CD4-positive, alpha-beta T cell treated with Interleukin-6 for 4 hours (primary cell): ENCODE measurements around the gene GDPD5.
A peak's percentile ranks its signal among the peaks of the same experiment; 100 is the strongest.

Experiments
- DNase-seq: peaks from one replicate; pipeline ENCODE4 v3.0.0-alpha.2; 2020; ENCODE audit warnings: mixed read lengths

The GDPD5 gene

GRCh38 chr11:75441804-75442132 is 84.0 kb downstream of the GDPD5 start:
- no peak for DNase-seq

DNA sequence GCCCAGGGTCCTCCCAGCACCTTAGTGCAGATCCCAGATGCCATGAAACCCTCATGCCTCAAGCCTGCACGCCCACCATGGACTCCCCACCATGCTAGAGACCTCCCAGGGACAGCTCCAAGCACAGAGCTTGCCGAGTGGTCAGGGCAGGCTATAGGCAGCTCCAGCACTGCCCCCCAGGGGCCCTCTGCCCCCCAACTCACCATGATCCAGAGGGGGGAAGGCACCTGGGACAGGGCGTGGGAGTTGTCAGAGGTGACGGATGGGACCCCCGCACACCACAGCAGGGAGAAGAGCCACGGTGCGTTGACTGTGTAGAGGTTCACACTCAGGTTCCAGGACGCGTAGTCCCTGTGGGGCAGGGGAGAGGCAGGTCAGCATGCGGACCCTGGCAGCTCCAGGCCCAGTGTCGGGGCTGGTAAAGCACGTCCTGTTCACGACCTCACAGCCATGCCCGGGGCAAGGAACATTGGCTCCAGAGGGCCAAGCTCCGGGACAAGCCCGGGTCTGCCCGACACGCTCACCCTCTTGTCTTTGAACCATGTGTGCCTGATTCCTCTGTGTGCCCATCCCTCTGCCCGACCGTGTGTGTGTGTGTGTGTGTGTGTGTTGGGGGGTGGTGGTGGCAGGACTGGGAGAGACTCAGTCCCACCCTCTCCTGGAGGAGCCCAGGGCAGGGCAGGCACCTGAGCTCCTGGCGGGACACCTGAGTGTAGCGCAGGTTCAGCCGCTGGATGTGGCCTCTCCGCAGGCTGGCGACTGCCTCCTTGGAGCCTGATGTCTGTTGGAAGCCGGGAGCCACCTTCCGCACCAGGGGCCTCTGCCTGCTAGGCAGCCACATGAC is 84.6 kb downstream of the GDPD5 start:
- no peak for DNase-seq

DNA sequence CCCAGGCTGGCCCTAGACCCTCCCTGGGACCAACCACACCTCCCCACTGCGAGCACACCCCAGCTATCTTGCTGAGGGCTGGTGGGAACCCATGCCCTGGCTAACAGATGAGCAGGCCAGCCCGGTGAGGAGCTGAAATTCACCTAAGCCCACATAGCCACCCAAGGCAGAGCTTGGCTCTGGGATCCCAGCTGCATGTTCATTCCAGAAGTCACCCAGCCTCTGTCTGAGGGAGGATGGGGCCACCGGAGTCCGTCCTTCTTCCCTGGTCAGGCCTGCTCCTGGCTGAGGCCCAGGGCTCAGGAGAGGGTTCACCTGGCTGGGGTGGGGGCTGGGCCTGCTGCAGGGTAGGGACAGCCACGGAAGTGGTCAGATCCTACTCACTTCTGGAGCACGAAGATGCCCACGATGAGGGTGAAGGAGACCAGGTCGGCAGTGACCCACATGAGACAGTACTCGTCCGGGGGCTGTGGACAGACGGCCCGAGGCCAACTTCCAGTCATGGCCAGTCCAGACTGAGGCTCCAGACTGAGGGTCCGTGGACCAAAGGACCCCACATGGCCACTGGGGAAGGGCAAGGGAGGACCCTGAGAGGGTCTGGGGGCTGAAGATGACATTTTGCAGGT is 86.1 kb downstream of the GDPD5 start:
- DNase-seq: no peak

DNA sequence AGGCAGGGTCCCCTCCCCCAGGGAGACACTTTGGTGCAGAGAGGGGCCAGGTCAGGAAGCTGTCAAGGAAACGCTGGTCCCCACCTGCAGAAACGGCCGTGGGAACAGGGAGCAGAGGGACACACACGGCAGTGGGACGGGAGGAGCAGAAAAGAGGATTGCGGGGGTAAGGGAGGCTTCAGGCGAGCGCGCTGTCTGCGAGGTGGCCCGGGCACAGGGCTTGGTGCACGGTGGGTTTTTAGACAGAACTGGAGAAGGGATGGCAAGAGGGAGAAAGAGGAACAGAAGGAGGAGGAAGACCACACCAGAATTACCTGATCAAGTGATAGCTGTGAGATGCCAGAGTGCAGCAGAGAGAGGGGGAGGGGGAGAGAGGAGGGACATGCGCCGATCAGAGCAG is 86.7 kb downstream of the GDPD5 start:
- DNase-seq: no peak

DNA sequence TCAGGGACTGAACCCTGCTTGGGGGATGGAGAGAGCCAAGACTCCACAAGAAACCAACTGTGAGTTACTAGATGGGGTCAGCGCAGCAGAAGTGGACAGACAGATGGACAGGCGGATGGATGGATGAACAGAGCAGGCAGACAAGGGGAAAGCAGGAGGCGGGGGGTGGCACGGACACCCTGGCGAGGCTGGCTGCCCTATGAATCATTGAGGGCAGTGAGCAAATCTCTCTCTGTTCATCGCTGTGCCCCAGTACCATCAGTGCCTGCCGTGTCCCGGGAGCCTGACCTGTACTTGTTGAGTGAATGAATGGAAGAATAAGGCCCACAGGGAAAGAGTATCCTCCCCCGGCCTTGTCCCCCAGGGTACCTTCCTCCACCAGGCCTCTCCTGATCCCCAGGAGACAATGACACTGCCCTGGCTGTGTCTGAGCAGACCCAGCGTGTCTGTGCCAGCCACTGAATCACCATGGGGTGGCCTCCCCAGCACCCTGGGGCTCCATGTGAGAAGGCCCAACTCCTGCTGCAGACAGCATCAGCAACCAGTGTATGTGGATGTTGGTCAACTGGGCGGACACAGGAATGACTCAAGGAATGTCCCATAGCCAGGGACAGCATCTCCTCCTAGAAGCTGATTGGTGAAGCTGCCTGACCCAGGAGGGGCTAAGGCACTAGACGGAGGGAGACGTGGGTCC is 87.6 kb downstream of the GDPD5 start:
- no peak for DNase-seq

DNA sequence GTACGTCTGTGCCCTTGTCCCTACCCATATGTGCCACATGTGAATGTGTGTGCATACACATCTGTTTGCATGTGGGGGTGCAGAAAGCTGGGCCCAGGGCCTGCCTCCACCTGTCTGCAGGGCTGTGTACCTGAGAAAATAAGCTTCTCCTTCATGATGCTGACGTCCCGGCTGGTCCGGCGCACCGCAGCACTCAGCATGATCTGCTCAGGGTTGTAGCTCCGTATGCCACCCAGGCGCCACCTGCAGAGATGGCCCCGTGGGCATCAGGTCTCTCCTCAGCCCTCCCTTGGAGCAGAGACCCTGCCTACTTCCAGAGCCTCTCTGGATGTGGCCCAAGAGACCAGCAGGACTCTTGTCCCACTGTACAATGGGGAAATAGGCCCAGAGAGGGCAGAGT is 88.9 kb downstream of the GDPD5 start:
- no peak for DNase-seq

DNA sequence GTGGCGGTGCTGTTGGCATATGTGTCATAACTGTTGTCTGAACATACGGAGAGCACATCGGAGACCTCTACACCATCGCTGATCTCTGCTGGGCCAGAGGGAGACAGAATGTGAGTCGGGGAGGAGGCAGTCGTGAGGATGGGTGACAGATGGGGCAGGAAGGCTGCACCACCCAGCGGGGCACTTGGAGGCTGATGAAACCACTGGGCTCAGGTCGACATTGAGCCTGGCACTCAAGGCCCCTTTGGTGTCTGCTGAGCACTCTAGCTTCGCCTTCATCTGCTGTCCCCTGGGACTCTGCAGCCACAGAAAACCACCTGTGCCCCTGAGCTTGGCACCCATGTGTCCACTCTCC is 90.2 kb downstream of the GDPD5 start:
- no peak for DNase-seq

DNA sequence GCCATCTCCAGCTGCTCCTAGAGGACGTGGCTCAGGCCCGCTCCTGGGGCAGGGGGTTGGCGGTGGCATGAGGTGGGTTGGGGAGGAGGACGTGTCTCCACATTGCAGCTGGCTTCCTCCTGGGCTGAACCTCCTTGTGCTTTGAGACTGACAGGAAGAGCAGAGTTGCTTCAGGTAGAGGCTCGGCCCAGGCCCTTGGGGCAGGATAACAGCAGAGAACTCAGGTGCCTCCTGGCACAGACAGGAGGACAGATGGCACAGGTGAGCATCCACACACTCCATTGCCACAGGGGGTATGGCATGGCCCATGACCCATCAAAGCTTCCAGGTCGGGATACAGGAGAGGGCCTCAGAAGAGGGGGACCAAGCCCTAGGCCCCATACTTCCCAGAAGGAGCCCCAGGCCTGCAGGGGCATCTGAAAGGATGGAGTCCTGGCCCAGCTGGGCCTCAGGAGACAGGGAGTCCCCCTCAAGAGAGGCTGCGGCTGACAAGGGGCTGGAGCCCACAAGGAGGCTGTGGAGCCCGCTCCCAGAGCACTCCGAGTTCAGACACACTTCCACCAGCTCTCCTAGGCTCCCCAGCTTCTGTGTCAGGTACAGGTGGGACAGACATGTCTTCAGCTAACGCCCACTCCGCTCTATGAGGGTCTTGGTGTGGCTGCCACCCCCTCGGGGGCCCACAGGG is 90.7 kb downstream of the GDPD5 start:
- DNase-seq: no peak

DNA sequence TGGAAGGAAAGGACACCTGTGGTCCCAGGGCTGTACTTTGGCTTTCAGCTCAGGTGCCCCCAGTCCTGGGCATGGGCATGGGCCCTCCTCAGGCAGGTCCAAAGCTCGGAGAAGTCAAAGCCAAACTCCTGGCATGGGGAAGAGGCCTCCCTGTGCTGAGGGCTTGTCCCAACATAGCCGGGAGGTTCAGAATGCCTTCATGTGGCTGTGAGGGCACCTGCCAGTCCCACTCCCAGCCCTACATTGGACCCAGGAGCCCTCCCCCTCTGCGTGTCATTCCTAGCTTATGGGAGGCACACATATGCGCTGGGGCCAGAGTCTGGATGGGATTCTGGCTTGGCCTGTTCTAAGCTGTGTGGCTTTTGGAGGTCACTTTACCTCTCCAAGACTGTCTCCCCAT is 91.7 kb downstream of the GDPD5 start:
- no peak for DNase-seq

- DNase-seq: no peak
Observed at GRCh38 chr11:75433443-75433842, 92.3 kb downstream of the GDPD5 start.

DNA sequence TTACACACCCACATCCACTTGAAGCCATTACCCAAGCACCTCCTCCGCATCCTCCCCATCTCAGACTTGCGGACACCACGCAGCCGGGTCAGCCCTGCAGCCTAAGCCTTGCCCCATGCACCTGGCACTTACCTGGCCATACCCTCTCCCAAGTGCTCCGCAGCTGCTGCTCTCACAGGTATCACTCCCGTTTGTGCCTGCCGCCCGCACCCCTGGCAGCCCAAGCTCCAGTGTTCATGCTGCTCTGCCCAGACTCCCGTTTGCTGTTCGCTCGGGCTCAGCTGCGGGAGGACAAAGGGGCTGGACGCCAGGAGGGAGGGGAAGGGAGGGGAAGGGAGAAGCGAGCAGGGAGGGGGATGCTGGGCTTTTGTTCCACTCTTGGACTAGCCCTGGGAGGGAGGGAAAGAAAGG is 92.8 kb downstream of the GDPD5 start, which contains the start of gene KLHL35:
KLHL35 (minus strand) TSS at position 293 of the 411 bp plus-strand sequence. CDS start 2,574 bp downstream, outside the sequence.
- DNase-seq: no peak

GRCh38 chr11:75431533-75432525 is 93.9 kb downstream of the GDPD5 start:
- no peak for DNase-seq

DNA sequence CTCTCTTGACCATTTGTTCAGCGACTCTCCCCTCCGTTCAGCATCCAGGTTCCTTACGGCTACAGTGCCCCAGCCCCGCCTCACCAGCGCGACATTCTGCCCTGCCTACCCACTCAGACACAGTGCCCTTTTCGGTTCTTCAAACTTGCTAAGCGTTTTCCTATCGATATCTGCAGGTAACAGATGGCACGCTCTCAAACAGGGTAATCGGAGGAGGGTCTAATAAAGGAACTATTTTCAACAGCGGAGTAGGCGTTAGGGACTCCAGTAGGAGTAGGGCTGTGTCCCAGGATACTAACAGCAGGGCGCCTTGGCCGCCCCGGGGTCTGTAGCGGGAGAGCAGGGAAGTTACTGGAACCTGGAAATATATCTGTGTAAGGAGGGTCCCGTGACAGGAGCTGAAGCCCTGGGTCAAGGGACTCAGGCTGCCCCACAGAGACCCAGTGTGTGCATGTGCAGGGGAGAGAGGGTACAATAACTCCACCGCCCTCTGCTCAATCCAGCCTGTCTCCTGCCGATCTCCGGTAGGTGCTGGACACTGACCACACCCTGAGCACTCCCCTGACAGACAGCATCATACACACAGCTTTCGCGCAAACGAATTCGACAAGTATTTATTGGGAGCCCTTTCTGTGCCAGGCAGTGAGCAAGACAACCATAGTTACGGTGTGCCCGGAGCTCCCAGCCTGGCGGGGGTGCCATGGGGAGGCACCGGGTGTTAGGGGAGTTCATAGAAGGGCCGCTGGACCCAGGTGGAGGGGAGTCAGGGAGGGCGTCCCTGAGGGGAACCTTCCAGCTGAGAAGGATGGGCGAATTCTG is 94.8 kb downstream of the GDPD5 start:
- DNase-seq: no peak

- peak; percentile 62 for DNase-seq
Observed at GRCh38 chr11:75429902-75430713, 95.6 kb downstream of the GDPD5 start.

DNA sequence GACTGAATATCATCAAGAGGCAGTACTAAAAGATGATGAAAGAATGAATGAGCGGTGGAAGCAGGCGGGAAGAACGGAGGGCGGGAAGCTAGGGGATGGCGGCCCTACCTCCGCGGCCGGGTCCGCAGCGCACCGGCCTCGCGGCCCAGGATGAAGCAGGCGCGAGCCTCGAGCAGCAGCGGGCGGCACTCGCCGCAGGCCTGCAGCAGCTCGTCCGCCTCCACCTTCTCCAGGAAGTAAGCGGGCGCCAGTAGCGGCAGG is 96.2 kb downstream of the GDPD5 start:
- DNase-seq: no peak

- no peak for DNase-seq
Observed at GRCh38 chr11:75428989-75429640, 96.6 kb downstream of the GDPD5 start.

DNA sequence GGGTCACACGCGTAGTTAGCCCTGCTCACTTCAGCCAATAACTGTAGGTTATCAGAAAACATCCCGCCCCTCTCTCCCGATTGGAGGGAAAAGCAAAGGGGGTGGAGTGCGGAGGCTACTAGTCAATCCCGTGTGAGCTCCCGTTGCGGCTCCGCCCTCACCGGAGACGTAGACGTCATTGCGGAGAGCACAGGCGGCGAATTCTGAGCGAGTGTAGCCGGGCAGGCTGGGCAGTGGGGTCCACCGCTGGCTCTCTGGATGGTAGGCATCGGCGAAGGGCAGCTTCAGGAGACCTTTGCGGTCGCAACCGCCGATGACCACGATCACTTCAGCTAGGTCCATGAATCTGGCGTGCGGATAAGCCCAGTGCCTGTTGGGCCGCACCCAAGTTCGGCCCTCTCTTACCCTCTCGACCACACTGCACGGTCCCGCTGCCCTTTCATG is 97.4 kb downstream of the GDPD5 start:
- DNase-seq: peak; percentile 48

DNA sequence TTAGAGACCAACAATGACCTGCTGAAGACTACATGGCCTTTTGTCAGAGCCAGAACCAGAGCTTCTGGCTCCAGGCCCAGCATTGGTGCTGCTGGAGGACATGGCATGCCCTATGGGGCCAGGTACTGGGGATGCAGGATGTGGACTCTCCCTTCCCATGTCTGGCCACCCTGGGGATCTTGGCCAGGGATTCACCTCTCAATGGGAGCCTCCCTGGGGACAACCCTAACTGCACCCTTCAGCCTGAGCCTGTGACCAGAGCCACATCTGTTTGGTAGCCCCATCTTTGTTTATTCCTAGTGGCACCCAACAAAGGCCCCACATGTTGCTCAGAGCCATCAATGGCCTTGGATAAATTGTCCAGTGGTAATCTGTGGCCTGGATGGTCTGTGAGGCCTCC is 98.6 kb downstream of the GDPD5 start:
- no peak for DNase-seq

- no peak for DNase-seq
Observed at GRCh38 chr11:75426720-75427086, 99.0 kb downstream of the GDPD5 start.

GRCh38 chr11:75425422-75425821 is 100.3 kb downstream of the GDPD5 start:
- DNase-seq: no peak
